GM21528 (cell line): ENCODE results near the gene CMBL.

Source experiments
- ATAC-seq: cut with Tn5 transposase; IDR thresholded peaks from one replicate; pipeline ENCODE4 v1.9.1; 2021; ENCODE audit warnings: mild to moderate bottlenecking, moderate library complexity; ENCODE audit not compliant: unreplicated experiment, low FRiP score

Gene CMBL

GRCh38 chr5:10228288-10228687 is 79.4 kb downstream of the CMBL start:
- no peak for ATAC-seq
